Gastrocnemius medialis (tissue), 4 donors: ENCODE measurements around the gene NFATC4. TPM values are rescaled to one million over a fixed set of nuclear protein-coding genes. Genes with fewer than 3 reads are reported as not detected.

Experiments used
- ATAC-seq, 2 donors: fragments of 150-250 bp; one replicate each; pipeline ENCODE4 v1.9.1; 2016
- DNase-seq, 2 donors: peaks; one replicate each; pipeline ENCODE4 v3.0.0-alpha.2; 2019
- H3K27ac ChIP-seq, 4 donors: fragments of 200-600 bp; sonication (generic); 1 replicate in 1 of 4; 2 replicates in 3 of 4; pipeline ENCODE4 v1.5.1; 2016 to 2018; ENCODE audit warnings: mild to moderate bottlenecking in 2 of 4, moderate library complexity in 1 of 4
- H3K27me3 ChIP-seq, 3 donors: fragments of 200-600 bp; sonication (generic) in 2 of 3; 1 replicate in 1 of 3; 2 replicates in 2 of 3; pipeline versions ENCODE4 v1.5.1 to v1.6.0; 2016 to 2019; ENCODE audit warnings: mild to moderate bottlenecking in 1 of 3, moderate library complexity in 1 of 3
- H3K36me3 ChIP-seq, 2 donors: fragments of 200-600 bp; sonication (generic) in 1 of 2; one replicate each; pipeline ENCODE4 v1.5.1; 2017 to 2018
- H3K4me1 ChIP-seq, 2 donors: fragments of 200-600 bp; sonication (generic) in 1 of 2; one replicate each; pipeline ENCODE4 v1.5.1; 2016 to 2017; ENCODE audit warnings: mild to moderate bottlenecking in 2 of 2
- H3K4me3 ChIP-seq, 4 donors: fragments of 200-600 bp; sonication (generic) in 3 of 4; 1 replicate in 1 of 4; 2 replicates in 3 of 4; pipeline ENCODE4 v1.5.1; 2016 to 2019; ENCODE audit warnings: mild to moderate bottlenecking in 2 of 4
- H3K9me3 ChIP-seq, 3 donors: fragments of 200-600 bp; sonication (generic) in 2 of 3; 1 replicate in 1 of 3; 2 replicates in 2 of 3; pipeline ENCODE4 v1.5.1; 2016 to 2019
- CTCF ChIP-seq, 5 experiments: fragments of 450-650 bp in 3 of 5; fragments of 200-600 bp in 2 of 5; sonication (generic) in 2 of 5; IDR thresholded peaks in 4 of 5; conservative IDR thresholded peaks in 1 of 5; 1 replicate in 4 of 5; 2 replicates in 1 of 5; pipeline ENCODE4 v1.5.1; 2016 to 2019; ENCODE audit warnings: antibody characterized with exemption in 5 of 5, mild to moderate bottlenecking in 3 of 5, moderate library complexity in 3 of 5
- POLR2A ChIP-seq, 2 donors: fragments of 450-650 bp; IDR thresholded peaks; one replicate each; pipeline ENCODE4 v1.6.1; 2017; ENCODE audit warnings: antibody characterized with exemption in 2 of 2, mild to moderate bottlenecking in 2 of 2, moderate library complexity in 2 of 2
- in situ Hi-C, 4 donors: fragments of 200-750 bp; cut with MboI; loops; one replicate each; pipeline versions ENCODE4 v1.15.0 to v1.8.0; 2017; ENCODE audit warnings: low sequenced_read_pairs in 4 of 4
- intact Hi-C: fragments of 100-400 bp; cut with DNase I; formaldehyde crosslinking; loops from one replicate; pipeline ENCODE4 v1.15.1; 2023; ENCODE audit warnings: low total_unique reads
- total RNA-seq, 4 donors: library from RNA; depleted of rRNA; stranded (reverse); fragments of >200 nt; gene quantifications; one replicate each; pipeline versions ENCODE4 v1.1.0 to v1.2.3, GENCODE V29; 2016

NFATC4 gene
- total RNA-seq, 4 donors from 2014 or later = 4.6 to 13.2 (median 7.5) TPM

- peaks cover 0 to 3% of the 10 kb centered on the region in 2 donors for H3K4me1 ChIP-seq
- H3K4me3 ChIP-seq = no peak overlapping the region
- DNase-seq (no peak), ATAC-seq (no peak)
- TF ChIP-seq CTCF (IDR thresholded peaks at IDR 0.05 in 4 of 5, conservative IDR thresholded peaks at IDR 0.05 in 1 of 5) (no peak), POLR2A (IDR thresholded peaks at IDR 0.05) (no peak)
- in situ Hi-C loops (no loop called here), intact Hi-C loops (no loop called here)
- no peaks in the 10 kb centered on the region for H3K9me3 ChIP-seq
- H3K36me3 ChIP-seq = no peaks in the 10 kb centered on the region
- H3K27ac ChIP-seq = no peak overlapping the region
- H3K27me3 ChIP-seq = no peaks in the 10 kb centered on the region
These were observed 40.8 kb downstream of the NFATC4 start for GRCh38 chr14:24408764-24409163.

- Histone ChIP-seq H3K27ac (no peak overlapping the region), H3K36me3 (no peaks in the 10 kb centered on the region), H3K4me1 (no peaks in the 10 kb centered on the region), H3K9me3 (no peaks in the 10 kb centered on the region), H3K4me3 (no peak overlapping the region), H3K27me3 (no peaks in the 10 kb centered on the region)
- ATAC-seq (no peak), DNase-seq (no peak)
- TF ChIP-seq POLR2A (IDR thresholded peaks at IDR 0.05) = no peak
- TF ChIP-seq CTCF (IDR thresholded peaks at IDR 0.05 in 4 of 5, conservative IDR thresholded peaks at IDR 0.05 in 1 of 5) = no peak
- intact Hi-C loops = no loop called here
- in situ Hi-C loops = no loop called here
These were observed 41.2 kb downstream of the NFATC4 start for GRCh38 chr14:24409192-24409591.

GRCh38 chr14:24409956-24410355 is 42.0 kb downstream of the NFATC4 start:
- H3K9me3 ChIP-seq = no peaks in the 10 kb centered on the region
- ATAC-seq = no peak
- DNase-seq = no peak
- no peak for TF ChIP-seq POLR2A (IDR thresholded peaks at IDR 0.05)
- no peak for TF ChIP-seq CTCF (IDR thresholded peaks at IDR 0.05 in 4 of 5, conservative IDR thresholded peaks at IDR 0.05 in 1 of 5)
- no peaks in the 10 kb centered on the region for H3K4me1 ChIP-seq
- intact Hi-C loops (no loop called here), in situ Hi-C loops (no loop called here)
- no peaks in the 10 kb centered on the region for H3K36me3 ChIP-seq
- H3K27ac ChIP-seq = no peak overlapping the region
- no peaks in the 10 kb centered on the region for H3K27me3 ChIP-seq
- no peak overlapping the region for H3K4me3 ChIP-seq

- H3K9me3 ChIP-seq = no peaks in the 10 kb centered on the region
- TF ChIP-seq POLR2A (IDR thresholded peaks at IDR 0.05) = no peak
- peak in 4 of 5 experiments; percentile 28 to 48 (median 40) for TF ChIP-seq CTCF (IDR thresholded peaks at IDR 0.05 in 4 of 5, conservative IDR thresholded peaks at IDR 0.05 in 1 of 5)
- H3K27me3 ChIP-seq = no peaks in the 10 kb centered on the region
- no peak for DNase-seq
- in situ Hi-C loops = no loop called here
- no peaks in the 10 kb centered on the region for H3K4me1 ChIP-seq
- no peak for ATAC-seq
- no peak overlapping the region for H3K4me3 ChIP-seq
- H3K27ac ChIP-seq = no peak overlapping the region
- intact Hi-C loops = no loop called here
- no peaks in the 10 kb centered on the region for H3K36me3 ChIP-seq
These were observed 43.7 kb downstream of the NFATC4 start for GRCh38 chr14:24411443-24412389.
